ENCODE data around the gene CNTFR.

DNA sequence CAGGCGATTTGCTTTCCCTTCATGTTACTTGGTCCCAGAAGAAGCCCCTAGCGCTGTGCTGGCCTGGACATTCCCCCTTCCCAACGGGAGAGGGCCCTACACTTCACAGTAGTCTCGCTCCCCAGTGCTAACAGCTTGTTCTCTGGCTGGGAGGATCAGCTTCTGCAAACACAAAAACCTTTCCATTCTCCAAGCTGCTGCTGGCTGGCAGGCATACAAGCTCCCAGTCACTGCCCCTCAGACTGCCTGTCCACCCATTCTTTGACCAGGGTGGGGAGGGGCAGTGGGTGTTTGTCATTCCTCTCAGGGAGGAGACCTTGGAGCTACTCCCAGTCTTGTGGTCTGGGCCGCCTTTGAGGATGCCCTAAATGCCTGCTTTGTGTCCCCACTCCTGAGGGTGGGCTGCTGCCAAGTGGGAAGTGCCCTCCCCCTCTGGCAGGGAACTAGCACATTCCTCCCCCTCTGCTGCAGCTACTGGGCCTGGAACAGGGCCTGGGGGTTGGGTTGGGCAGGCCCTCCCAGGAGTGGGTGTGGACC is 87.6 kb downstream of the CNTFR start:
- TF ChIP-seq POLR2AphosphoS5 (IDR thresholded peaks at IDR 0.05; ENCODE audit: low read depth, low read length) (no peak), REST (IDR thresholded peaks at IDR 0.05; ENCODE audit: insufficient read depth in 1 of 2, low read depth in 2 of 2, low read length in 1 of 2) (no peak), SIN3A (IDR thresholded peaks at IDR 0.05; ENCODE audit: borderline replicate concordance, insufficient read depth, low read depth, low read length) (no peak), TCF7L2 (IDR thresholded peaks at IDR 0.05; ENCODE audit: low read depth, low read length) (no peak)
- TF ChIP-seq, protein P1, sequence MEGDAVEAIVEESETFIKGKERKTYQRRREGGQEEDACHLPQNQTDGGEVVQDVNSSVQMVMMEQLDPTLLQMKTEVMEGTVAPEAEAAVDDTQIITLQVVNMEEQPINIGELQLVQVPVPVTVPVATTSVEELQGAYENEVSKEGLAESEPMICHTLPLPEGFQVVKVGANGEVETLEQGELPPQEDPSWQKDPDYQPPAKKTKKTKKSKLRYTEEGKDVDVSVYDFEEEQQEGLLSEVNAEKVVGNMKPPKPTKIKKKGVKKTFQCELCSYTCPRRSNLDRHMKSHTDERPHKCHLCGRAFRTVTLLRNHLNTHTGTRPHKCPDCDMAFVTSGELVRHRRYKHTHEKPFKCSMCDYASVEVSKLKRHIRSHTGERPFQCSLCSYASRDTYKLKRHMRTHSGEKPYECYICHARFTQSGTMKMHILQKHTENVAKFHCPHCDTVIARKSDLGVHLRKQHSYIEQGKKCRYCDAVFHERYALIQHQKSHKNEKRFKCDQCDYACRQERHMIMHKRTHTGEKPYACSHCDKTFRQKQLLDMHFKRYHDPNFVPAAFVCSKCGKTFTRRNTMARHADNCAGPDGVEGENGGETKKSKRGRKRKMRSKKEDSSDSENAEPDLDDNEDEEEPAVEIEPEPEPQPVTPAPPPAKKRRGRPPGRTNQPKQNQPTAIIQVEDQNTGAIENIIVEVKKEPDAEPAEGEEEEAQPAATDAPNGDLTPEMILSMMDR (IDR thresholded peaks at IDR 0.05): no peak
